Measurements from ENCODE around the gene WDR64. TPM values are rescaled to one million over a fixed set of nuclear protein-coding genes. Genes with fewer than 3 reads are reported as not detected.
"Not testable (repeated sequence)": the region's sequence is repeated elsewhere in the genome, so short reads cannot be mapped to it uniquely, and the experiment has no call there.

The WDR64 gene
- total and polyA plus RNA-seq, 2 donors = 0.04 TPM; not detected in 1

DNA sequence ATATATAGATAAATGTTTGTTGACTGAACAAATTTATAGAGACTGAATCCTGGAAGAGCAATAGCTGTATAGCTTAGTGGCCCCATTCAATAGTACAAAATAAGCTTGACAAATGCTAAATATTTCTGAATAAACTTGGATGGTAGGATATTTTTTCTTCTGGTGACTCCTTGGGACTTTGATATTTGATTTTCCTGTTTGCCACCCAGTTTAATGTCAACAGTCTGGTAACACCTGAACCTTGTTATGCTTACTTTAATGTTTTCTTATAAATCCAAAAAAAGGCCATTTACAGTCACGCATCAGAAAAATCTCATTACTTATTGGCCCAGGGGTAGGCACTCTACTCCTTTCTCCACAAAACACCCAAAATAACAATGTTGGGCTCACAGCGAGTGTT lies 30.8 kb downstream of the WDR64 start:
- WGBS = 93% methylated on average over 2 of the region's 2 CpGs
- H3K4me1 ChIP-seq (ENCODE audit: insufficient read depth) = no peaks in the 10 kb centered on the region
- no peak overlapping the region for H3K27ac ChIP-seq (ENCODE audit: low read depth)
- no peak for DNase-seq (ENCODE audit: extremely low spot score)
- H3K4me3 ChIP-seq (ENCODE audit: low read depth, low read length) = no peak overlapping the region
- no peaks in the 10 kb centered on the region for H3K36me3 ChIP-seq (ENCODE audit: insufficient read depth)

DNA sequence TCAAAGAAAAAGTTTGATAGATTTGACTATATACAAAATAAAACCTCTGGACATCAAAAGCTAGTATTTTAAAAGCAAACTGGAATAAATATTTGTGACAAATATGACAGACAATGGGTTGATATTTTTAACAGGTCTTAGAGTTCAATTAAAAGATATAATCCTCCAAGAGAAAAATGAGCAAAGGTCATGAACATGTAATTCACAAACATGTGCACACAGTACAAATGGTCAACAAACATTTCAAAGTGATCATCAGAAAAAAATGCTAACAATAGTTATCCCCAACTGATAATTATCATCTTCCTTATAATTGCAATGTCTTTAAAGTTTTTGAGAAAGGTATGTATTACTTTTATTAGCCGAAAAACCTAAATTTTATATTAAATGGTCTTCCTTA lies 32.0 kb downstream of the WDR64 start:
- no peak for DNase-seq (ENCODE audit: extremely low spot score)
- no peak overlapping the region for H3K4me3 ChIP-seq (ENCODE audit: low read depth, low read length)
- no peak overlapping the region for H3K27ac ChIP-seq (ENCODE audit: low read depth)
- WGBS = 90% methylated on average over 1 of the region's 1 CpG
- no peaks in the 10 kb centered on the region for H3K4me1 ChIP-seq (ENCODE audit: insufficient read depth)
- H3K36me3 ChIP-seq (ENCODE audit: insufficient read depth) = no peaks in the 10 kb centered on the region

DNA sequence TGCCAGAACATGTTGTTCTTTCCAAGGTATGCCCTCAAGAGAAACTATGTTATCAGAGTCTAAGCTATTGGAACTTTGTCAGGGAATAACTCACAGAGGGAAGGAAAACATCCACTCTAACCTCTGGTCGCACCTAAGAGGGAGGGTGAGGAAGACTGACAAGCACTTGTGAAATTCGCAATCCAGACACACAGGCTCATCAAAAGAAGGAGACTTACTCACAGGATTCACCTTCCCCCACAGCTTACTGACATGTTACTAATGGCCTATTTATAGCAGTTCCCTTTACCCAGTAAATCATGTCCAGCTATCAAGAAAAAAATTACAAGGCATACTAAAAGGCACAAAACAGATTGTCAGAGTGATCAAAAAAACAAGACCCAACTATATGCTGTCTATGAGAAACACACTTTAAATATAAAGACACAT lies 36.9 kb downstream of the WDR64 start:
- no peaks in the 10 kb centered on the region for H3K36me3 ChIP-seq (ENCODE audit: insufficient read depth)
- whole genome bisulfite sequencing = 27% methylated on average over 2 of the region's 2 CpGs
- no peak overlapping the region for H3K4me3 ChIP-seq (ENCODE audit: low read depth, low read length)
- DNase-seq (ENCODE audit: extremely low spot score) = no peak
- H3K4me1 ChIP-seq (ENCODE audit: insufficient read depth) = no peaks in the 10 kb centered on the region
- H3K27ac ChIP-seq (ENCODE audit: low read depth) = no peak overlapping the region

DNA sequence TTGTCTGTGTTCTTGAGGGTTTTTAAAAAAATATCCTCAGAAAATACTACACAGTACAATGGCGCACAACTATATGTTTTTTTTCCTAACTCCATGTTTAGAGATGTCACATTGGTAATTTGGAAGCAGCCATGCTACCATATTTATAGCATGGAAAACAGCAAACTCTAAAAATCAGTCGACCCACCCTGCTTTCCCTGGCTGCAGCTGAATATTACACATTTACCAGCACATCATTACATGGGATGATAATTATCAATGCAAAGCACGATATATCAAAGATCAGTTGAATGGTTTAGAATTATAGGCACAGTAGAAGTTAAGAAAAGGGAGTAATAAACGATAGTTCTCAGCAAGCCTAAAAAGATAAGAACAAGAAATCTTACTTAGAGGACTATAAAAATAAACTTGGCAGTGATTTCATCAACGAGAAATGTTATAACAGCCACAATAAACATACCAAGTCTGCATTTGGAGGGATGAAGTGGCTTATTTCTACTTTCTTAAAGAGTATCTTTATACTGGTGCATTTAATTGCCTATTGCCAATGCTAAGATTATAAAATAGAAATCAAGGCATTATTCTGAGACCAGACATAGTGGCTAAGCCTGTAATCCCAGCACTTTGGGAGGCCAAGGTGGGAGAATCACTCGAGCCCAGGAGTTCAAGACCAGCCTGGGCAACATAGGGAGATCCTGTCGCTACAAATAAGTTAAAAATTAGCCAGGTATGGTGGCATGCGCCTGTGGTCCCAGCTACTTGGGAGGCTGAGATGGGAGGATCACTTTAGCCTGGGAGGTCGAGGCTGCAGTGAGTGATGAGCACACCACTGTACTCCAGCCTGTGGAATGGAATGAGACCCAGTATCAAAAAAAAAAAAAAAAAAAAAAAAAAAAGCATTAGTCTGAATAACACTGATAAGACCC lies 43.4 kb downstream of the WDR64 start:
- H3K4me1 ChIP-seq (ENCODE audit: insufficient read depth) = no peaks in the 10 kb centered on the region
- H3K27ac ChIP-seq (ENCODE audit: low read depth) = no peak overlapping the region

DNA sequence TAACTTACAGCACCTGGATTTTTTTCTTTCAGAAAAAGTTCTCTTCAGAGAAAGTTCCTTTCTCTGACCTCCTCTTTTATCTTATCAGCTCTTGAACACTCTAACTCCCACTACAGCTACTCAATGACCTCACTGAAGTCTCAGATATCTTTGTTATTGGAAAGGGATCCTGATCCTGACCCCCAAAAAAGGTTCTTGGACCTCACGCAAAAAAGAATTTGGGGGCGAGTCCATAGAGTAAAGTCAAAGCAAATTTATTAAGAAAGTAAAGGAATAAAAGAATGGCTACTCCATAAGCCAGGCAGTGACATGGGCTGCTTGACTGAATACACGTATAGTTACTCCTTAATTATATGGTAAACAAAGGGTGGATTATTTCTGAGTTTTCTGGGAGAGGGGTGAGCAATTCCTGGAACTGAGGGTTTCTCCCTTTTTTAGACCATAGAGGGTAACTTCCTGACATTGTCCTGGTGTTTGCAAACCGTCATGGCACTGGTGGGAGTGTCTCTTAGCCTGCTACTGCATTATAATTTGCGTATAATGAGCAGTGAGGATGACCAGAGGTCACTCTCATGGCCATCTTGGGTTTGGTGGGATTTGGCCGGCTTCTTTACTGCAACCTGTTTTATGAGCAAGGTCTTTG lies 44.2 kb downstream of the WDR64 start:
- WGBS = 76% methylated on average over 6 of the region's 6 CpGs
- H3K4me3 ChIP-seq (ENCODE audit: low read depth, low read length) = no peak overlapping the region
- no peak overlapping the region for H3K27ac ChIP-seq (ENCODE audit: low read depth)
- no peaks in the 10 kb centered on the region for H3K4me1 ChIP-seq (ENCODE audit: insufficient read depth)
- peaks cover 2% of the 10 kb centered on the region for H3K36me3 ChIP-seq (ENCODE audit: insufficient read depth)
- no peak for DNase-seq (ENCODE audit: extremely low spot score)

More for the DNA sequence above, 43.4 kb downstream of the WDR64 start:
- WGBS = 62% methylated on average over 9 of the region's 9 CpGs
- no peak overlapping the region for H3K4me3 ChIP-seq (ENCODE audit: low read depth, low read length)
- DNase-seq (ENCODE audit: extremely low spot score) = no peak
- H3K36me3 ChIP-seq (ENCODE audit: insufficient read depth) = no peaks in the 10 kb centered on the region

DNA sequence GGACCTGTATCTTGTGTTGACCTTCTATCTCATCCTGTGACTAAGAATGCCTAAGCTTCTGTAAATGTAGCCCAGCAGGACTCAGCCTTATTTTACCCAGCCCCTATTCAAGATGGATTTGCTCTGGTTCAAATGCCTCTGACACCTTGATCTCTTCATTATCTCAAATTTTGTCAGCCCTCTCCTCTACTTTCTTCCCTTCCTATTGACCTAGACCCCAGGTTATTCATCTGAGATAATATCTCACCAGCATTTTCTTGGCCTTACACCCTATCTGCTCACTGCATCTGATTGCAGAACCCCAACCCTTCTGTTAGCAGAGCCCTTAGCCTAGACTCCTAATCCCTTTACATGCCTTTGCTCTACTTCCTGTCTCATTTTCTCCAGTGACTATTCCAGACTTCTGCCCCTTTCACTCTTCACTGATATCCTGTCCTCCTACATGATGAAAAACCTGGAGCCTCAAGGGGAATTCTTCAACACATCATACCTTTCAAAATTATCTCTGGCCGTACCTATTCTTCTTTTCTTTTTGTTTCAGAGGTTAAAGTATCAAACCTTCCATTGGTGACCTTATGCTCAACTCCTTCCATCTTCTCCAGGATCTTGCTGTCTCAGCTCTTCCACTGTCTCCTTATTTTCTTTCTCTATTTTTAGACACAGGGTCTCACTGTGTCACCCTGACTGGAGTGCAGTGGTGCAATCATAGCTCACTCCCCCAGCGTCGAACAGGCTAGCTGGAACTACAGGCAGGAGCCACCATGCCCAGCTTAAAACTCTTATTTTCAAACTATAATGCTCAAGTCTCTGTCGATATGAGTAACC lies 44.9 kb downstream of the WDR64 start:
- Histone ChIP-seq H3K27ac (ENCODE audit: low read depth) (no peak overlapping the region), H3K4me1 (ENCODE audit: insufficient read depth) (no peaks in the 10 kb centered on the region), H3K4me3 (ENCODE audit: low read depth, low read length) (no peak overlapping the region), H3K36me3 (ENCODE audit: insufficient read depth) (peaks cover 2% of the 10 kb centered on the region)
- 88% methylated on average over 4 of the region's 4 CpGs for WGBS
- no peak for DNase-seq (ENCODE audit: extremely low spot score)

DNA sequence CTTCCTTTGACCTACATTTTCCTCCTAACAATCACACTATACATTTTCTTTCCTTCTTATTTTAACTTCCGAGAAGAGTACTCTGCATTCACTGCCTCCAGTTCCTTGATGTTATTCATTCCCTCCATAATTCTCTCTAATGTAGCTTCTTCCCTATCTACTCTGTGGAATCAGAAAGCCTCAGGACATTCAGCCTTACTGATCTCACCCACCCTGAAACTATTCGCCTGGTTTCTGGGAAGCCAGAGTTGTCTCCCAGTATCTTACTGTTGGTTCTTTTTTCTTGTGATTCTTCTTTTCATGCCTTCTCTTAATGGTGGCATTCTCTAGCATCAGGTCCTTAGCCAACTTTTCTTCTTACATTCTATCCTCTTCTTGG lies 45.5 kb downstream of the WDR64 start:
- 91% methylated on average over 2 of the region's 2 CpGs for WGBS
- peaks cover 2% of the 10 kb centered on the region for H3K36me3 ChIP-seq (ENCODE audit: insufficient read depth)
- no peak for DNase-seq (ENCODE audit: extremely low spot score)
- no peaks in the 10 kb centered on the region for H3K4me1 ChIP-seq (ENCODE audit: insufficient read depth)
- H3K27ac ChIP-seq (ENCODE audit: low read depth) = no peak overlapping the region
- no peak overlapping the region for H3K4me3 ChIP-seq (ENCODE audit: low read depth, low read length)

DNA sequence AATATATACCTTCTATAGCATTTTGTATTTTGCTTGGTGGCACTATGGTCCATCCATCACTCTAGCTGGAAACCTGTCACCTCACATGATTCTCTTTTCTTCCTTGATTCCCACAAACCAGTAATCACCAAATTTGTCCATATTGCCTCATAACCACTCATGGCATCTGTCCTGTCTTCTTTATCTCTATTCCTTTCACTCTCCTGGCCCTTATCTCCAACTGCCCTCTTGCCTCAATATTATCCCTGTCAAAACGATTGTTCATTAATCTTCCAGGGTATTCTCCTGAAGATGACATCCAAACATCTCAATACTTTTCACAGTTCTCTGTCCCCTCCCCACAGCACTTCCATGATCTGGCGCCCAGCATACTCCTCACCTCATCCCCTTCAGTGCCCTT lies 46.1 kb downstream of the WDR64 start:
- Histone ChIP-seq H3K27ac (ENCODE audit: low read depth) (no peak overlapping the region), H3K36me3 (ENCODE audit: insufficient read depth) (peaks cover 2% of the 10 kb centered on the region), H3K4me1 (ENCODE audit: insufficient read depth) (no peaks in the 10 kb centered on the region), H3K4me3 (ENCODE audit: low read depth, low read length) (no peak overlapping the region)
- 79% methylated on average over 2 of the region's 2 CpGs for WGBS
- no peak for DNase-seq (ENCODE audit: extremely low spot score)

DNA sequence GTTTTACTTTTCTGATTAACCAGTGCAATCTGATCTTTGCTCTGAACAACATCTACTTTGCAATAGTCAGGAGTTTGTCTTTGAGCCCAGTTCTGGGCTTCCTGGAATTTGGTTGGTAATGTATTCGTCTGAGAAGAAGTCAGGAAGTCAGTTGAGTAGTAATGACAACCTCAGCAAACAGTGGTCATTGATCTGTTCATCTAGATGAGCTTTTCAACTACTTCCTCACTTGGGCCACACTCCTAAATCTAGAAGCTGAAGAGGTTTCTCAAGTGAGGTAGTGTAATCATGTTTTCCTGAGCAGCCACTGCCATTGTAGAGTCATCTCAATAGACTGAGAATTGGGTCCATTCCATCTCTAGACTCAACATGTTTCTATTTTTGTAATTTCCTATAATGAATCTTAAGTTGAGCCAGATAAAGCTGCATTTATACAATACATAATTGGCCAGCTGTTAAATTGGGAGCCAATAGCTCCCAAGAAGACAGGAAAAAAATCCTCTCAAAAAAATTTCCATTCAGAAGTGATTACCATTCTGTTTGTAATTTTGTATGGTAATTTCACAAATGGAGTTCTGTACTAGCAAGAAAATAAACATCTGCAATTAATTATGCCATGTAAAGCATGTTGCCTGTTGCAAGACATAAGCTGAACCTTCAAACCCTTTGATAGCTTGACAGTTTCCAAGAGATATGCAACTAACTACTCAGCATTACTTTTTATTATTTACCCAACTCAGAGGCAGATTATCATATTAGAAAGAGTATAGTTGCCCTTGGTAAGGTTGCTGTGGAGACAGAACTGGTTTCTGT lies 49.6 kb downstream of the WDR64 start:
- WGBS = 58% methylated on average over 1 of the region's 1 CpG
- Histone ChIP-seq H3K4me3 (ENCODE audit: low read depth, low read length) (no peak overlapping the region), H3K4me1 (ENCODE audit: insufficient read depth) (no peaks in the 10 kb centered on the region), H3K27ac (ENCODE audit: low read depth) (no peak overlapping the region), H3K36me3 (ENCODE audit: insufficient read depth) (peaks cover 2% of the 10 kb centered on the region)
- no peak for DNase-seq (ENCODE audit: extremely low spot score)

DNA sequence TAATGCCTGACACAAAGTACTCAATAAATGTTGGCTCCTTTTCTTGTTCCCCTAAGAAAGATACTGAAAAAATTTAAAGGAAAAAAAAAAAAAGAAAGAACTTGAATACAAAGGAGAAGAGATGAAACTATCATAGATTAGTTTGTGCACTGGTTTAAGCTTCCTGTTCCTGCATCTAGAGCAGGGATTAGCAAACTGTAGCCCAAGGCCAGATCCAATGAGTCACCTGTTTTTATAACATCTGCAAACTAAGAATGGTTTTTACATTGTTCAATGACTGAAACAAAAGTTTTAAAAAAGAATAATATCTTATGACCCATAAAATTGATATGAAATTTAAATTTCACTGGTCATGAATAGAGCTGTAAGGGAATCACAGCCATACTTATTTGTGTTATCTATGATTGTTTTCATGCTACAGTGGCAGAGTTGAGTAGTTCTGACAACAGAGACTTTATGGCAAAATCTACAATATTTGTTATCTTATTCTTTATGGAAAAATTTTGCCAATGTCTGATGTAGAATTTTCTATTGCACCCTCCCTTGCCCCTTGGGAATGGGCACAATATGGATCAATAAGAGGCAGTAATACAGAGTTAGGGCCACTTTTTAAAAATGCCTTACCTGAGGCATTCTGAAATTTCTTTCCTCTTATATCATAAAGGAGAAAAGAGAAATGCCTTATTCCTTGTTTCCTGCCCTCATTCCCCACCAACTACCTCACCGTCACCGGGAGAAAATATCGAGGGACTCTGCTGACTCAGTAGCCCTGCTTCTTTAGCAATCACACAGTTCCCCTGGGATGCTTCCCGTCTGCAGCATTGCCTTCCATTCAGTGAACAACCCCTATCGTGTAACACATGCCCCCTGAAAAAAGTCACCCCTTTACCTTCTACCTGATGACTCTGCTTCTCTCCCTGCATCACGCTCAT lies 50.6 kb downstream of the WDR64 start:
- Histone ChIP-seq H3K36me3 (ENCODE audit: insufficient read depth) (peaks cover 2% of the 10 kb centered on the region), H3K4me3 (ENCODE audit: low read depth, low read length) (no peak overlapping the region), H3K27ac (ENCODE audit: low read depth) (no peak overlapping the region), H3K4me1 (ENCODE audit: insufficient read depth) (no peaks in the 10 kb centered on the region)
- WGBS = 86% methylated on average over 6 of the region's 6 CpGs
- DNase-seq (ENCODE audit: extremely low spot score) = no peak

DNA sequence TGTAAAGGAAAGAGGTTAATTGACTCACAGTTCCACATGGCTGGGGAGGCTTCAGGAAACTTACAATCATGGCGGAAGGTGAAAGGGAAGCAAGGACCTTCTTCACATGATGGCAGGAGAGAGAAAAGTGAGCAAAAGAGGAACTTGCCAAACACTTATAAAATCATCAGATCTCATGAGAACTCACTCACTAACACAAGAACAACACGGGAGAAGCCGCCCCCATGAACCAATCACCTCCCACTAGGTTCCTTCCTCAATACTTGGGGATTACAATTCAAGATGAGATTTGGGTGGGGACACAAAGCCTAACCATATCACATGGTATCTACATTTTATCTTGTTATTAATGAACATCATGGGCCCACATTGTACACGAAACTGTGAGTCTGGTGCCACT lies 51.7 kb downstream of the WDR64 start:
- not testable (repeated sequence) for H3K4me1 ChIP-seq (ENCODE audit: insufficient read depth); H3K27ac ChIP-seq (ENCODE audit: low read depth); H3K4me3 ChIP-seq (ENCODE audit: low read depth, low read length); DNase-seq (ENCODE audit: extremely low spot score); H3K36me3 ChIP-seq (ENCODE audit: insufficient read depth)
- 89% methylated on average over 4 of the region's 4 CpGs for WGBS

DNA sequence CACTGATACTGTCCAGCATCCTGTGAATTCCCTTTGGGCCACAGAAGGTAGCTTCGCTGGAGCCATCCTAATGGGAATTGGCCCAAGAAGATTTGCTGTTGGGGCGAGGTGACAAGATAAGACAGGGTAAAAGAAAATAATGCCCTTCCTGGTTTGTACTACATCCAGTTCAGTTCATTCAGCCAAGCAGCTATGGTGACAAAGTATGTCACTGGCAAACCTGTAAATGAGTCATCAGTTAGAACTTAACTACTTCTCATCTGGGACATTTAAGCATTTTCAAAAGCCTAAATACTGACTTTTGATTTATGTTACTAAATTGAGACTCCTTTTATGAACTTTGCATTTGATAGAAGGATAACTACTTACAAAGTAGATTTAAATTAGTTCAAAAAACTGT lies 54.2 kb downstream of the WDR64 start:
- H3K36me3 ChIP-seq (ENCODE audit: insufficient read depth) = no peaks in the 10 kb centered on the region

More for the DNA sequence above, 54.2 kb downstream of the WDR64 start:
- H3K4me3 ChIP-seq (ENCODE audit: low read depth, low read length) = no peak overlapping the region
- H3K4me1 ChIP-seq (ENCODE audit: insufficient read depth) = no peaks in the 10 kb centered on the region
- DNase-seq (ENCODE audit: extremely low spot score) = no peak
- WGBS = 60% methylated on average over 2 of the region's 2 CpGs
- no peak overlapping the region for H3K27ac ChIP-seq (ENCODE audit: low read depth)
